ENCODE measurements around the gene ZBED6. TPM values are rescaled to one million over a fixed set of nuclear protein-coding genes. Genes with fewer than 3 reads are reported as not detected.

Gene ZBED6
- total and polyA plus RNA-seq, 11 donors: 1.3 to 19.6 (median 11.7) TPM

DNA sequence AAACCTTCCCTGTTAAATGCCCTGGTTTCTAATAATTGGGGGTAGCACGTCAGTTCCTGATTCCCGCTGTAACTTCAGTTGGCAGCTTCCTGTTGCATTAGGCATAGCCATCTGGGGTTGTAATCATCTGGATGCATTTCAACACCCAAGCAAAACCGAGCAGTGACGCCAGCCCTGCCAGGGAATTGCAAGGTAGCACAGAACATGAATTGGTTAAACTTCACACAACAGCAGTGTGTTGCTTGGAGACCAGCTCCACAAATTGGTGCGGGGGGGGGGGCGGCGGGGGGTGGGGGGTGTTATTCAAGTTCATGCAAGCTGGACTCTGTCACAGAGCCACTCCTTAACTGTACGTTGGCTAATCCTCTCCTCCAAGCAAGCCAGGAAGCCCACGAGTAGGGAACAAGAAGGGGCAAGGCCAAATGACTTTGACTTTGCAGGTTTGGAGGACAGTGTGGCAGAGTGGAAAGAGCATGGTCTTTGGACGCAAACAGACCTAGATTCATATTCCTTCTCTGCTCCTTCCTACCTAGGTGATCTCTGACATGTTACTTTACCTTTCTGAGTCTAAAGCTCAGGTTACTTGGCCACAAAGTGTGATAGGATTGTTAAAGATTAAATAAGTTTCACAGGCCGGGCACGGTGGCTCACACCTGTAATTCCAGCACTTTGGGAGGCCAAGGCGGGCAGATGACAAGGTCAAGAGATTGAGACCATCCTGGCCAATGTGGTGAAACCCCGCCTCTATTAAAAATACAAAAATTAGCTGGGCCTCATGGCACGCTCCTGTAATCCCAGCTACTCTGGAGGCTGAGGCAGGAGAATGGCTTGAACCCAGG, 25.7 kb upstream of the ZBED6 start:
- Histone ChIP-seq H3K4me1 (peaks cover 0 to 20% (median 4%) of the 10 kb centered on the region in 12 donors), H3K27me3 (no peaks in the 10 kb centered on the region), H3K36me3 (peaks cover 0 to 3% (median 0%) of the 10 kb centered on the region in 9 donors), H3K4me3 (peak overlapping the region in 7 of 12 donors; percentile 3 to 40 (median 18)), H3K27ac (peak overlapping the region in 8 of 12 donors; percentile 9 to 73 (median 42)), H3K9me3 (no peaks in the 10 kb centered on the region)
- intact Hi-C loops (cut with DNase I): loop anchor here in 2 of 10 donors (10.0 kb wide), 2 partner anchors 145 to 265 kb away; partner anchors contain the start of gene ATP2B4 (in 1 of the 2)
- peak; percentile 63 to 85 (median 72) for DNase-seq
- 39% methylated on average over 14 to 15 of the region's 15 CpGs for WGBS, 4 donors
- ATAC-seq: peak; percentile 81 to 95 (median 93)
- TF ChIP-seq, protein P1, sequence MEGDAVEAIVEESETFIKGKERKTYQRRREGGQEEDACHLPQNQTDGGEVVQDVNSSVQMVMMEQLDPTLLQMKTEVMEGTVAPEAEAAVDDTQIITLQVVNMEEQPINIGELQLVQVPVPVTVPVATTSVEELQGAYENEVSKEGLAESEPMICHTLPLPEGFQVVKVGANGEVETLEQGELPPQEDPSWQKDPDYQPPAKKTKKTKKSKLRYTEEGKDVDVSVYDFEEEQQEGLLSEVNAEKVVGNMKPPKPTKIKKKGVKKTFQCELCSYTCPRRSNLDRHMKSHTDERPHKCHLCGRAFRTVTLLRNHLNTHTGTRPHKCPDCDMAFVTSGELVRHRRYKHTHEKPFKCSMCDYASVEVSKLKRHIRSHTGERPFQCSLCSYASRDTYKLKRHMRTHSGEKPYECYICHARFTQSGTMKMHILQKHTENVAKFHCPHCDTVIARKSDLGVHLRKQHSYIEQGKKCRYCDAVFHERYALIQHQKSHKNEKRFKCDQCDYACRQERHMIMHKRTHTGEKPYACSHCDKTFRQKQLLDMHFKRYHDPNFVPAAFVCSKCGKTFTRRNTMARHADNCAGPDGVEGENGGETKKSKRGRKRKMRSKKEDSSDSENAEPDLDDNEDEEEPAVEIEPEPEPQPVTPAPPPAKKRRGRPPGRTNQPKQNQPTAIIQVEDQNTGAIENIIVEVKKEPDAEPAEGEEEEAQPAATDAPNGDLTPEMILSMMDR (IDR thresholded peaks at IDR 0.05): no peak
- TF ChIP-seq POLR2A (IDR thresholded peaks at IDR 0.05): no peak

DNA sequence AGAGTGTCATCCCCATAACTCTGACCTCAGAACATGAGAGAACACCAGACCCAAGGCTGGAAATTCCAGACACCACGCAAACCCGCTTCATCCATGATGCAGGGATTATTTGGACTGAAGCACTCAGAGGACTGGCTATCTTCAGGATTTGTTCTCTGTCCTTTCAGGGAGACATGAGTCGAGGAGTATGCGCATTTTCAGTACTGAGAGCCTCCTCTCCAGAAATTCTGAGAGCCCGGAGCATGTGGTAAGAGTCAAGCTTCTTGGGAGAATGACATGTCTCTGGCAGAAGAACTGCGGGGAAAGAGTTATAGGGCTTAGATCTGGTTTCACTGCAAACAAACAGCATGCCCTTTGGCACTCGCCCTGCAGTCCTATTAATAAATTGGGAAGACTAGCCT, 23.5 kb upstream of the ZBED6 start:
- Histone ChIP-seq H3K27ac (peak overlapping the region in 3 of 12 donors; percentile 22 to 83 (median 23)), H3K27me3 (no peaks in the 10 kb centered on the region), H3K9me3 (no peaks in the 10 kb centered on the region), H3K4me1 (peaks cover 0 to 20% (median 4%) of the 10 kb centered on the region in 12 donors), H3K36me3 (peaks cover 0 to 4% (median 0%) of the 10 kb centered on the region in 9 donors), H3K4me3 (no peak overlapping the region)
- DNase-seq (no peak), ATAC-seq (no peak)
- 41 to 70% (median 60%) methylated on average over 7 of the region's 7 CpGs for WGBS, 4 donors
- TF ChIP-seq POLR2A (IDR thresholded peaks at IDR 0.05): no peak
- TF ChIP-seq, protein P1 (IDR thresholded peaks at IDR 0.05): no peak
- intact Hi-C loops (cut with DNase I): loop anchor here in 2 of 10 donors (10.0 kb wide), 2 partner anchors 147 to 267 kb away; partner anchors contain the start of gene ATP2B4 (in 1 of the 2)

DNA sequence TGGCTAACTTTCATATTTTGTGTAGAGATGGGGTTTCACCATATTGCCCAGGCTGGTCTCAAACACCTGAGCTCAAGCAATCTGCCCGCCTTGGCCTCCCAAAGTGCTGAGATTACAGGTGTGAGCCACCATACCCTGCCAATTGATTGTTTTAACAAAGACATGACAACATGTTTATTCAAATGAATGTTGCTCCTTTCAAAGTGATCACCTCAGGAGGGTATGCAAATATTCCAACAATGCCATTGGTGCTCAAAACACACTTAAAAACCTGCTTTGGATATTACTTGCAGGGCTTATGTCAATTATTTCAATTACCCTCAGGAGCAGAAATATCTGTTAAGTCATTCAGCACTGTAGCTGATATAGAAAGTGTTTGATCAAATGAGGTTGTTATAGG, 22.6 kb upstream of the ZBED6 start:
- TF ChIP-seq POLR2A (IDR thresholded peaks at IDR 0.05): no peak
- TF ChIP-seq, protein P1 (IDR thresholded peaks at IDR 0.05): no peak
- no peak overlapping the region for H3K27ac ChIP-seq

DNA sequence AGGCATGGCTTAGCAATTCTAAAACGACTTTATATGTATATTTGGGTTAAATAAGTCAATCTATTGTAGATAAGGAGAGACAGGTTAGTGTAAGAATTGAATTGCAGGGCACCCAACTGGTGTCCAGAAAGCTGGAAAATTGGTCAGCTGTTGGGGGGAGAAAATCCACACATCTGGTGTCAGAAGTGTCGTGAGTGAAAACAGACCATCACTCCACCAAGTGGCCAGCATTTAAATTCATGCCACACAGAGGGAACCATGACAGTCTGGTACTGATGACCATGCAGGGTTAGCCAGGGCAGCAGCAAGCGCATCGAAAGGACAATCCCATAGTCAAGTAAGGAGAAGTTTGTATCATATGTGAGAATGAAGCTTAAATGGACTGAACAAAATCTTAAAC, 18.8 kb upstream of the ZBED6 start:
- intact Hi-C loops (cut with DNase I): loop anchor here in 2 of 10 donors (10.0 kb wide), 2 partner anchors 152 to 272 kb away; partner anchors contain the start of gene ATP2B4 (in 1 of the 2)

More for the DNA sequence above, 22.6 kb upstream of the ZBED6 start:
- Histone ChIP-seq H3K9me3 (no peaks in the 10 kb centered on the region), H3K36me3 (peaks cover 0 to 4% (median 0%) of the 10 kb centered on the region in 9 donors), H3K4me3 (no peak overlapping the region), H3K4me1 (peaks cover 0 to 20% (median 4%) of the 10 kb centered on the region in 12 donors), H3K27me3 (no peaks in the 10 kb centered on the region)
- 91 to 100% (median 98%) methylated on average over 1 of the region's 1 CpG for WGBS, 4 donors
- DNase-seq (no peak), ATAC-seq (no peak)
- intact Hi-C loops (cut with DNase I): loop anchor here in 2 of 10 donors (10.0 kb wide), 2 partner anchors 148 to 268 kb away; partner anchors contain the start of gene ATP2B4 (in 1 of the 2)

More for the DNA sequence above, 18.8 kb upstream of the ZBED6 start:
- Histone ChIP-seq H3K4me3 (no peak overlapping the region), H3K36me3 (peaks cover 0 to 4% (median 0%) of the 10 kb centered on the region in 9 donors), H3K27me3 (no peaks in the 10 kb centered on the region), H3K27ac (no peak overlapping the region), H3K9me3 (no peaks in the 10 kb centered on the region), H3K4me1 (peaks cover 0 to 7% (median 0%) of the 10 kb centered on the region in 12 donors)
- TF ChIP-seq, protein P1 (IDR thresholded peaks at IDR 0.05): peak in 6 of 12 donors; percentile 8 to 40 (median 15)
- no peak for TF ChIP-seq POLR2A (IDR thresholded peaks at IDR 0.05)
- peak in 1 of 5 donors; percentile 14 for DNase-seq
- ATAC-seq: peak; percentile 57 to 78 (median 70)
- WGBS, 4 donors: 48 to 59% (median 56%) methylated on average over 4 of the region's 4 CpGs

All from heart left ventricle (tissue), 16 donors.